Heart right ventricle (tissue), 16 donors: Measurements from ENCODE around the gene DGKB. TPM values are rescaled to one million over a fixed set of nuclear protein-coding genes. Genes with fewer than 3 reads are reported as not detected.

ENCODE experiments used
- ATAC-seq, 8 donors: fragments of 200-7000 bp; cut with Tn5 transposase; one replicate each; pipeline ENCODE4 v1.9.1; 2020; ENCODE audit warnings: mild to moderate bottlenecking in 8 of 8, moderate library complexity in 8 of 8, moderate number of reproducible peaks in 1 of 8
- DNase-seq, 2 donors: peaks; one replicate each; pipeline ENCODE4 v3.0.0-alpha.2; 2020
- H3K27ac ChIP-seq, 10 donors: fragments of 200-600 bp; sonication (generic) in 2 of 10; one replicate each; pipeline versions ENCODE4 v1.5.0 to v1.8.0; 2020 to 2022; ENCODE audit warnings: mild to moderate bottlenecking in 3 of 10
- H3K27me3 ChIP-seq, 7 donors: fragments of 200-600 bp; one replicate each; pipeline ENCODE4 v1.8.0; 2021 to 2022; ENCODE audit warnings: mild to moderate bottlenecking in 2 of 7
- H3K36me3 ChIP-seq, 9 donors: fragments of 200-600 bp; sonication (generic) in 1 of 9; one replicate each; pipeline versions ENCODE4 v1.5.0 to v1.8.0; 2020 to 2022; ENCODE audit warnings: mild to moderate bottlenecking in 2 of 9
- H3K4me1 ChIP-seq, 9 donors: fragments of 200-600 bp; sonication (generic) in 1 of 9; one replicate each; pipeline versions ENCODE4 v1.5.0 to v1.8.0; 2020 to 2022; ENCODE audit warnings: mild to moderate bottlenecking in 4 of 9
- H3K4me3 ChIP-seq, 10 donors: fragments of 200-600 bp; sonication (generic) in 2 of 10; one replicate each; pipeline versions ENCODE4 v1.5.0 to v1.8.0; 2020 to 2022; ENCODE audit warnings: mild to moderate bottlenecking in 7 of 10, moderate library complexity in 2 of 10
- H3K9me3 ChIP-seq, 11 donors: fragments of 200-600 bp in 10 of 11; sonication (generic) in 2 of 11; one replicate each; pipeline versions ENCODE4 v1.5.0 to v1.8.0; 2013 to 2022; ENCODE audit warnings: mild to moderate bottlenecking in 2 of 11, control low read depth in 1 of 11, moderate library complexity in 1 of 11
- WGBS, 2 donors: extraction: QIAGEN DNeasy Blood & Tissue Kit; methylation state at CpG; one replicate each; pipeline ENCODE4 v1.1.7; 2013; ENCODE audit warnings: inconsistent platforms in 1 of 2; 5-methylcytosine and 5-hydroxymethylcytosine counted together
- intact Hi-C, 10 donors: fragments of 100-400 bp; cut with DNase I; formaldehyde crosslinking; loops; one replicate each; pipeline versions ENCODE4 v1.11.1 to v1.14.2; 2022
- polyA plus RNA-seq, 2 donors: library from polyadenylated mRNA; stranded (reverse); fragments of 200-250 nt; gene quantifications; one replicate each; pipeline ENCODE4 v1.2.3, GENCODE V29; 2013
- total RNA-seq, 10 donors: library from RNA; stranded (reverse); fragmentation: NEBNext Ultra II Directional in 3 of 10; extraction: Animal tissue kit (Norgen Biotek cat#: 25700) in 3 of 10; gene quantifications; one replicate each; pipeline versions ENCODE4 v1.2.1 to v1.2.4, GENCODE V29; 2021 to 2023
- TF ChIP-seq, protein P1 (sequence below), 9 donors: fragments of 200-600 bp; sonication (generic) in 2 of 9; IDR thresholded peaks; one replicate each; pipeline versions ENCODE4 v1.5.0 to v1.8.0; 2021 to 2022; ENCODE audit warnings: antibody characterized with exemption in 9 of 9, mild to moderate bottlenecking in 5 of 9, moderate library complexity in 1 of 9
- donor health status: Arrhythmogenic right ventricular cardiomyopathy.
- donor health status: ischemic (EF 13 %, LVEDD 7.1; RV severe dilation, severe dysfunction).
- donor health status: healthy with polysubstance abuse.
- donor health status: DM: no; HTN: yes; CAD: no.
- donor health status: DM: no; HTN: no; CAD: no.
- donor health status: ischemic (EF 25% LVEDD 6.9; RV normal size, moderate dysfunction).
- donor health status: ischemic (EF 25% LVEDD 5.7; RV mildly dilated, moderate dysfunction).
- donor health status: healthy.
- donor health status: DM: yes; HTN: yes; CAD: no.
- donor health status: Ischemic cardiomyopathy.
- donor health status: ischemic (EF 35%, LVEDD 5.7; RV mildly dilated, moderate dysfunction).
- donor health status: nonischemic (EF 11% LVEDD 7.7; RV severe dilation, severe dysfunction).
- donor health status: DM: yes; HTN: yes; CAD: no.
- donor health status: PGD.
- donor health status: ischemic (EF 29% LVEDD 5.4; RV normal size, mild dysfunction).
- donor health status: nonischemic (EF 23%, LVEDD 6.1; RV moderate dilation, normal function).

The DGKB gene
- total and polyA plus RNA-seq, 12 donors, result under 0.01 to 1.2 (median 0.77) TPM

DNA sequence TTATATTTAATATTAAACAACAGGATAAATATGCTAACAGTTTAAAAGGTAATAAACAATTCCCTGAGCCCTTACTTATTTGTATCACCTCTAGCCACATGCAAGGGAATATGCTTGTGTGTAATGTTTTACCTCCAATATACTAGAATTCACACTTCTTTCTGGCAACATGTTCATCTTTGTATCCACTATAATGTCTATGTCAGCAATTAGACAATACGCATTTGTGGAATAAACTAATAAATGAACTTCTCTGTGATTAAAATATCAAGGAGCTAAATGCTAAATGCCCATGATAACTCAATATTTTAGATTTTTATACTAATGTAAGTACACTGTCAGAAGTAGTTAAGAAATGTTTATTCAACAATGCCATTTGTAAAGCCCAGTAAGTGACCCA is 350.5 kb downstream of the DGKB start:
- H3K4me1 ChIP-seq, result no peaks in the 10 kb centered on the region
- TF ChIP-seq, protein P1, sequence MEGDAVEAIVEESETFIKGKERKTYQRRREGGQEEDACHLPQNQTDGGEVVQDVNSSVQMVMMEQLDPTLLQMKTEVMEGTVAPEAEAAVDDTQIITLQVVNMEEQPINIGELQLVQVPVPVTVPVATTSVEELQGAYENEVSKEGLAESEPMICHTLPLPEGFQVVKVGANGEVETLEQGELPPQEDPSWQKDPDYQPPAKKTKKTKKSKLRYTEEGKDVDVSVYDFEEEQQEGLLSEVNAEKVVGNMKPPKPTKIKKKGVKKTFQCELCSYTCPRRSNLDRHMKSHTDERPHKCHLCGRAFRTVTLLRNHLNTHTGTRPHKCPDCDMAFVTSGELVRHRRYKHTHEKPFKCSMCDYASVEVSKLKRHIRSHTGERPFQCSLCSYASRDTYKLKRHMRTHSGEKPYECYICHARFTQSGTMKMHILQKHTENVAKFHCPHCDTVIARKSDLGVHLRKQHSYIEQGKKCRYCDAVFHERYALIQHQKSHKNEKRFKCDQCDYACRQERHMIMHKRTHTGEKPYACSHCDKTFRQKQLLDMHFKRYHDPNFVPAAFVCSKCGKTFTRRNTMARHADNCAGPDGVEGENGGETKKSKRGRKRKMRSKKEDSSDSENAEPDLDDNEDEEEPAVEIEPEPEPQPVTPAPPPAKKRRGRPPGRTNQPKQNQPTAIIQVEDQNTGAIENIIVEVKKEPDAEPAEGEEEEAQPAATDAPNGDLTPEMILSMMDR (IDR thresholded peaks at IDR 0.05), result no peak
- 94 to 96% methylated on average over 1 of the region's 1 CpG for WGBS, 2 donors
- no peak overlapping the region for H3K27ac ChIP-seq
- H3K9me3 ChIP-seq, result no peaks in the 10 kb centered on the region
- DNase-seq, result no peak
- no peaks in the 10 kb centered on the region for H3K36me3 ChIP-seq
- intact Hi-C loops, result no loop called here
- H3K4me3 ChIP-seq, result no peak overlapping the region
- no peak for ATAC-seq
- H3K27me3 ChIP-seq, result no peaks in the 10 kb centered on the region

GRCh38 chr7:14551310-14551709 is 351.2 kb downstream of the DGKB start:
- DNase-seq (no peak), ATAC-seq (peak in 1 of 8 donors; percentile 23)
- 68 to 70% methylated on average over 1 of the region's 1 CpG for WGBS, 2 donors
- Histone ChIP-seq H3K27ac (no peak overlapping the region), H3K9me3 (no peaks in the 10 kb centered on the region), H3K4me3 (no peak overlapping the region), H3K27me3 (no peaks in the 10 kb centered on the region), H3K4me1 (no peaks in the 10 kb centered on the region), H3K36me3 (no peaks in the 10 kb centered on the region)
- intact Hi-C loops, result no loop called here
- TF ChIP-seq, protein P1 (IDR thresholded peaks at IDR 0.05), result no peak

GRCh38 chr7:14542624-14543023 is 359.9 kb downstream of the DGKB start:
- TF ChIP-seq, protein P1 (IDR thresholded peaks at IDR 0.05), result no peak
- H3K27ac ChIP-seq, result no peak overlapping the region
- H3K36me3 ChIP-seq, result no peaks in the 10 kb centered on the region
- ATAC-seq (no peak), DNase-seq (no peak)
- no peaks in the 10 kb centered on the region for H3K4me1 ChIP-seq
- intact Hi-C loops, result no loop called here
- H3K4me3 ChIP-seq, result no peak overlapping the region
- no peaks in the 10 kb centered on the region for H3K9me3 ChIP-seq
- no peaks in the 10 kb centered on the region for H3K27me3 ChIP-seq
- WGBS, 2 donors, result 57 to 69% methylated on average over 5 of the region's 5 CpGs

DNA sequence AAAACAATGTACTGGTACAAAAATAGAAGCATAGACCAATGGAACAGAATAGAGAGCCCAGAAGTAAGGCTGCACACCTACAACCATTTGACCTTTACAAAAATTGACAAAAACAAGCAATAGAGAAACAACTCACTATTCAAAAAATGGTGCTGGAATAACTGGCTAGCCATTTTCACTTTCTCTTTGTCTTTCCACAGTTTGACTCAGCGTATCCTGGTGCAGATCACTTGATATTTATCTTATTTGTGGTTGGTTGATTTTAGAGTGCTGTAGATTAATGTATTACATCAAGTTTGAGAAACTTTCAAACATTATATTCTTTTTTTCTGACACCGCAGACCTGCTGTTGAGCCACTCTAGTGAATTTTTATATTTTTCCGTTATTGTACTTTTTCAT is 381.4 kb downstream of the DGKB start:
- H3K36me3 ChIP-seq, result no peaks in the 10 kb centered on the region
- WGBS, 2 donors, result 93 to 94% methylated on average over 3 of the region's 3 CpGs
- no peak for ATAC-seq
- no peak for DNase-seq
- intact Hi-C loops, result no loop called here
- TF ChIP-seq, protein P1 (IDR thresholded peaks at IDR 0.05), result no peak
- H3K9me3 ChIP-seq, result peaks cover 0 to 26% (median 0%) of the 10 kb centered on the region in 11 donors
- no peaks in the 10 kb centered on the region for H3K27me3 ChIP-seq
- no peak overlapping the region for H3K27ac ChIP-seq
- H3K4me3 ChIP-seq, result no peak overlapping the region
- H3K4me1 ChIP-seq, result no peaks in the 10 kb centered on the region
